Left lung (tissue), 10 donors: ENCODE measurements around the gene MAP1LC3B2. TPM values are rescaled to one million over a fixed set of nuclear protein-coding genes. Genes with fewer than 3 reads are reported as not detected.

ENCODE experiments used
- ATAC-seq: fragments of 200-7000 bp; cut with Tn5 transposase; one replicate; pipeline ENCODE4 v1.9.1; 2020; ENCODE audit warnings: moderate library complexity
- DNase-seq, 4 donors: peaks; one replicate each; pipeline ENCODE4 v3.0.0-alpha.2; 2013 to 2020
- H3K27ac ChIP-seq, 2 donors: fragments of 200-600 bp; sonication (generic) in 1 of 2; one replicate each; pipeline versions ENCODE4 v1.5.0 to v1.8.0; 2020 to 2021
- H3K27me3 ChIP-seq, 2 donors: fragments of 200-600 bp; sonication (generic) in 1 of 2; one replicate each; pipeline versions ENCODE4 v1.5.0 to v1.8.0; 2020 to 2021
- H3K36me3 ChIP-seq, 2 donors: fragments of 200-600 bp; sonication (generic) in 1 of 2; one replicate each; pipeline versions ENCODE4 v1.5.0 to v1.8.0; 2020 to 2021
- H3K4me1 ChIP-seq, 2 donors: fragments of 200-600 bp; one replicate each; pipeline ENCODE4 v1.8.0; 2021
- H3K4me3 ChIP-seq, 2 donors: fragments of 200-600 bp; sonication (generic) in 1 of 2; one replicate each; pipeline versions ENCODE4 v1.5.0 to v1.8.0; 2020 to 2021; ENCODE audit warnings: mild to moderate bottlenecking in 1 of 2
- H3K9me3 ChIP-seq, 2 donors: fragments of 200-600 bp; sonication (generic) in 1 of 2; one replicate each; pipeline versions ENCODE4 v1.5.0 to v1.8.0; 2020 to 2021
- intact Hi-C, 2 donors: fragments of 100-400 bp; cut with DNase I; formaldehyde crosslinking; loops; one replicate each; pipeline versions ENCODE4 v1.11.2 to v1.14.2; 2022
- polyA plus RNA-seq, 6 donors: library from polyadenylated mRNA; unstranded; fragments of 120-200 nt; gene quantifications; one replicate each; pipeline ENCODE4 v1.2.1, GENCODE V29; 2013; ENCODE audit not compliant: insufficient read length in 6 of 6
- total RNA-seq, 2 donors: library from RNA; stranded (reverse); fragmentation: NEBNext Ultra II Directional; extraction: Animal tissue kit (Norgen Biotek cat#: 25700); gene quantifications; one replicate each; pipeline ENCODE4 v1.2.1, GENCODE V29; 2021
- TF ChIP-seq, protein P1 (sequence below), 2 donors: fragments of 200-600 bp; sonication (generic) in 1 of 2; IDR thresholded peaks; one replicate each; pipeline versions ENCODE4 v1.5.0 to v1.8.0; 2021; ENCODE audit warnings: antibody characterized with exemption in 2 of 2
- donor health status: DM: no; HTN: yes; CAD: no.
- donor health status: DM: no; HTN: no; CAD: no.

Gene MAP1LC3B2
- total and polyA plus RNA-seq, 8 donors, result 1.5 to 10.5 (median 5.5) TPM; not detected in 1

DNA sequence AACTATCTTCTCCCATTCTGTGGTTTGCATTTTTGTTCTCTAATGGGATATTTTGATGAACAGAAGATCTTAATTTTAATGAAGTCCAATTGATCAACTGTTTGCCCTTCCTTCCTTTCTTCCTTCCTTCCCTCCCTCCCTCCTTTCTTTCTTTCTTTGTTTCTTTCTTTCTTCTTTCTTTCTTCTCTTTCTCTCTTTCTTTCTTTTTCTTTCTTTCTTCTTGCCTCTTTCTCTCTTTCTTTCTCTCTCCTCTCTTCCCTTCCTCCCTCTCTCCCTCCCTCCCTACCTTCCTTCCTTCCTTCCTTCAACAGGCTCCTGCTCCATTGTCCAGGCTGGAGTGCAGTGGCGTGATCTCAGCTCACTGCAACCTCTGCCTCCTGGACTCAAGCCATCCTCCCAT, 18.9 kb downstream of the MAP1LC3B2 start:
- intact Hi-C loops, result no loop called here
- H3K4me3 ChIP-seq, result no peak overlapping the region
- ATAC-seq, result no peak
- no peak for DNase-seq
- no peaks in the 10 kb centered on the region for H3K4me1 ChIP-seq
- H3K27ac ChIP-seq, result no peak overlapping the region
- H3K36me3 ChIP-seq, result no peaks in the 10 kb centered on the region
- TF ChIP-seq, protein P1, sequence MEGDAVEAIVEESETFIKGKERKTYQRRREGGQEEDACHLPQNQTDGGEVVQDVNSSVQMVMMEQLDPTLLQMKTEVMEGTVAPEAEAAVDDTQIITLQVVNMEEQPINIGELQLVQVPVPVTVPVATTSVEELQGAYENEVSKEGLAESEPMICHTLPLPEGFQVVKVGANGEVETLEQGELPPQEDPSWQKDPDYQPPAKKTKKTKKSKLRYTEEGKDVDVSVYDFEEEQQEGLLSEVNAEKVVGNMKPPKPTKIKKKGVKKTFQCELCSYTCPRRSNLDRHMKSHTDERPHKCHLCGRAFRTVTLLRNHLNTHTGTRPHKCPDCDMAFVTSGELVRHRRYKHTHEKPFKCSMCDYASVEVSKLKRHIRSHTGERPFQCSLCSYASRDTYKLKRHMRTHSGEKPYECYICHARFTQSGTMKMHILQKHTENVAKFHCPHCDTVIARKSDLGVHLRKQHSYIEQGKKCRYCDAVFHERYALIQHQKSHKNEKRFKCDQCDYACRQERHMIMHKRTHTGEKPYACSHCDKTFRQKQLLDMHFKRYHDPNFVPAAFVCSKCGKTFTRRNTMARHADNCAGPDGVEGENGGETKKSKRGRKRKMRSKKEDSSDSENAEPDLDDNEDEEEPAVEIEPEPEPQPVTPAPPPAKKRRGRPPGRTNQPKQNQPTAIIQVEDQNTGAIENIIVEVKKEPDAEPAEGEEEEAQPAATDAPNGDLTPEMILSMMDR (IDR thresholded peaks at IDR 0.05), result no peak
- H3K27me3 ChIP-seq, result no peaks in the 10 kb centered on the region
- H3K9me3 ChIP-seq, result no peaks in the 10 kb centered on the region

DNA sequence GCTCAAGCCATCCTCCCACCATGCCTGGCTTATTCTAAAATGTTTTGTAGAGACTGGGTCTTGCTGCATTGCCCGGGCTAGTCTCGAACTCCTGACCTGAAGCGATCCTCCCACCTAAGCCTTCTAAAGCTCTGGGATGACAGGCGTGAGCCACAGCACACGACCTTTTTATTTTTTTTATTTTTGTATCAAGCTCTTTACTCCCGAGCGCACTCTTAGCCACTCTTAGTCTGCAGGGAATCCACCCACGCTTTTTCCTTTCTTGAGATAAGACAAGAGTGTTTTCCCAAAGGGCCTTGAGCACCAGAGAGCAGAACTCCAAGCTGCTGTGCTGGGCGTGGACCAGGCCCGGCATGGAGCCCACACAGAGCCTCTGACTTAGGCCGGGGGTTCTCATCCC, 23.4 kb downstream of the MAP1LC3B2 start:
- Histone ChIP-seq H3K4me3 (no peak overlapping the region), H3K9me3 (peaks cover 0 to 9% of the 10 kb centered on the region in 2 donors), H3K27ac (no peak overlapping the region), H3K27me3 (no peaks in the 10 kb centered on the region), H3K4me1 (no peaks in the 10 kb centered on the region), H3K36me3 (no peaks in the 10 kb centered on the region)
- ATAC-seq (peak; percentile 97), DNase-seq (peak in 1 of 4 donors; percentile 52)
- intact Hi-C loops, result no loop called here
- TF ChIP-seq, protein P1 (IDR thresholded peaks at IDR 0.05), result no peak

DNA sequence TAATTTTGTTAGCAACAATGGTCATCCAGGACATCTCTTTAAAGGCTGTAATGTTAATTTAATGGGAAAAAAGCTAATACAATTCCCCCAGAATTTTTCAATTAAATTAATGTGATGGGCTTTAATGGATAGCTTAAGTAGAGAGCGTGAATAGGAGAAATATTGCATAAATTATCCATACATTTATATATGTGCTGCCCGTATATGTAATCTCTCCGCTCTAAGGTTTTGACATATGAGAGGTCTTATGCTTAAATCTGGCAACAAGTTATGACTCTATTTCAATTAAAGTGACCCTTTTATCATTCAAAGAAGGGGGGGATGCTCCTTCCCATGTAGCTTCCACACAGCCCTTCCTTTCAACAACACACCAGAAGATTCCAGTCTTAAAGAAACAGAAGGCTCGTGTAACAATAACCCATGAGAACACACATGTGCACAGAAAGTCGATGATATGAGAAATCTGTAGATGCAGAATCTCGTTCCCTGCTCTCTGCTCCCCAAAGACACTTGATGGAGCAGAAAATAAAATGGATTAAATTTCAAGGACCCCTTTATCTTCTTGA, 24.0 kb downstream of the MAP1LC3B2 start:
- Histone ChIP-seq H3K4me1 (no peaks in the 10 kb centered on the region), H3K4me3 (no peak overlapping the region), H3K27me3 (no peaks in the 10 kb centered on the region), H3K36me3 (no peaks in the 10 kb centered on the region), H3K9me3 (peaks cover 0 to 9% of the 10 kb centered on the region in 2 donors), H3K27ac (no peak overlapping the region)
- intact Hi-C loops, result no loop called here
- ATAC-seq (no peak), DNase-seq (no peak)
- TF ChIP-seq, protein P1 (IDR thresholded peaks at IDR 0.05), result no peak

DNA sequence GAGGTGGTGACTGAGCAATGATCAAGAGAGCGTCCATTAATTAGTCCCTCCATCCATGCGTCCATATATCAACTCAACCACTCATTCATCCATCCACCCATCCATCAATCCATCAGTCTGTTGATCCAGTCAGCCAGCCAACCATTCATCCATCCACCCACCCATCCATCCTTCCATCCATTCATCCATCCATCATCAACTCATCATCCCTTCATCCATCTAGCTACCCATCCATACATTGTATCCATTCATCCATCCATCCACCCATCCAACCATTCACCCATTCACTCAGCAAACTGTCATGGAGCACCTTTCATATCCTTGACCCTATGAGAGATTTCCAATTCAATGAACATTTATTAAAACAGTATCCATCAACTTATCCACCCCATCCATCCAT, 28.1 kb downstream of the MAP1LC3B2 start:
- Histone ChIP-seq H3K9me3 (peaks cover 0 to 9% of the 10 kb centered on the region in 2 donors), H3K4me3 (no peak overlapping the region), H3K27me3 (no peaks in the 10 kb centered on the region), H3K36me3 (no peaks in the 10 kb centered on the region), H3K27ac (no peak overlapping the region), H3K4me1 (peaks cover 6 to 12% of the 10 kb centered on the region in 2 donors)
- no peak for ATAC-seq
- TF ChIP-seq, protein P1 (IDR thresholded peaks at IDR 0.05), result no peak
- intact Hi-C loops, result no loop called here
- no peak for DNase-seq

DNA sequence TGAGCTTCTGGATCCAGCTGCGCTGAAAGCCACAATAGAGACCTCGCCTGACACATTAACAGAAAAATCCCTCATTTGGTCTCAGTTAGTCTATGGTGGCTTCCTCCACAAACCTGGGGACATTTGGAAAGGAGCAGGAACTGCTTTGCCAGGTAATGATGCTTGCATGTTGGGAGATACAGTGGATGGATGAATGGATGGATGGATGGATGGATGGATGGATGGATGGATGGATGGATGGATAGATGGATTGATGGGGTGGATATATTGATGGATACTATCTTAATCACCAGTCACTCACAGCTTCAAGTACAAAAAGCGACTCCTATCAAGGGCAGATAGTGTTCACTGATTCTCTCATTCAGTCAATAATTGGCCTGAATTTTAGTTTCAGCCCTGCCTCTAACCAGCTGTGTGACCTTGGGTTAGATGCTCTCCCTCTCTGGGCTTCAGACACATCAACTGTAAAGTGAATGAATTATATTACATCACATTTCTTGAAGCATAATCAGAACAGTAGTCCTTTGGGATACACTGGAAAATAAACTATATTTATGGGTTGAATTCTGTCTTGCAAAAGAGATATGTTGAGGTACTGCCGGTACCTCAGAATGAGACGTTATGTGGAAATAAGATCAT, 29.3 kb downstream of the MAP1LC3B2 start:
- Histone ChIP-seq H3K9me3 (peaks cover 0 to 9% of the 10 kb centered on the region in 2 donors), H3K27me3 (no peaks in the 10 kb centered on the region), H3K4me1 (peaks cover 11 to 22% of the 10 kb centered on the region in 2 donors), H3K4me3 (no peak overlapping the region), H3K36me3 (no peaks in the 10 kb centered on the region), H3K27ac (no peak overlapping the region)
- TF ChIP-seq, protein P1 (IDR thresholded peaks at IDR 0.05), result no peak
- ATAC-seq (no peak), DNase-seq (no peak)
- intact Hi-C loops, result no loop called here
